ENCODE data around the gene SRCAP. TPM values are rescaled to one million over a fixed set of nuclear protein-coding genes. Genes with fewer than 3 reads are reported as not detected.

Gene SRCAP
- total and polyA plus RNA-seq, 2 experiments from 2014 or later, result 15.3 to 33.6 TPM

DNA sequence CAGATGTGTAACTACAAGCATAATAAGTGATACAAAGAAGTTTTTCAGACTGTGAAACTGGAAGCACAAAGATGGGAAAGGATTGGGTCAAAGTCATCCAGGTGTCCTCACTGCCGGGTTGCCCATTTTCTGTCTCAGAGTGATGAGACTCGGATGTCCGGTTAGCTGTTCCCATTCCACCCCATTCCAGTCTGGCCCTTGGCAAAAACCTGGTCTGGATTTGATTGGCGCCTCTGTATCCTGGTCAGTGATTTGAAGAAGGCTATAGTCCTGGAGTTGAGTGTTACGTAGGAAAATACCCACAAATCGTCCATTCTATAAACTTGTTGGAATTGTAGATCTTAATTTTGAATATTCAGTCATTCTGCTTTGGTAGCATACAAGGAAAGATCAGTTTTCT lies 29.4 kb downstream of the SRCAP start:
- no peak overlapping the region for H3K27ac ChIP-seq
- no peak overlapping the region for H3K4me2 ChIP-seq
- TF ChIP-seq EZH2phosphoT487 (IDR thresholded peaks at IDR 0.05; ENCODE audit: low read depth, severe bottlenecking, unreplicated experiment), result no peak
- TF ChIP-seq EZH2 (IDR thresholded peaks at IDR 0.05; ENCODE audit: borderline replicate concordance), result no peak
- TF ChIP-seq, protein P1, sequence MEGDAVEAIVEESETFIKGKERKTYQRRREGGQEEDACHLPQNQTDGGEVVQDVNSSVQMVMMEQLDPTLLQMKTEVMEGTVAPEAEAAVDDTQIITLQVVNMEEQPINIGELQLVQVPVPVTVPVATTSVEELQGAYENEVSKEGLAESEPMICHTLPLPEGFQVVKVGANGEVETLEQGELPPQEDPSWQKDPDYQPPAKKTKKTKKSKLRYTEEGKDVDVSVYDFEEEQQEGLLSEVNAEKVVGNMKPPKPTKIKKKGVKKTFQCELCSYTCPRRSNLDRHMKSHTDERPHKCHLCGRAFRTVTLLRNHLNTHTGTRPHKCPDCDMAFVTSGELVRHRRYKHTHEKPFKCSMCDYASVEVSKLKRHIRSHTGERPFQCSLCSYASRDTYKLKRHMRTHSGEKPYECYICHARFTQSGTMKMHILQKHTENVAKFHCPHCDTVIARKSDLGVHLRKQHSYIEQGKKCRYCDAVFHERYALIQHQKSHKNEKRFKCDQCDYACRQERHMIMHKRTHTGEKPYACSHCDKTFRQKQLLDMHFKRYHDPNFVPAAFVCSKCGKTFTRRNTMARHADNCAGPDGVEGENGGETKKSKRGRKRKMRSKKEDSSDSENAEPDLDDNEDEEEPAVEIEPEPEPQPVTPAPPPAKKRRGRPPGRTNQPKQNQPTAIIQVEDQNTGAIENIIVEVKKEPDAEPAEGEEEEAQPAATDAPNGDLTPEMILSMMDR (IDR thresholded peaks at IDR 0.05; ENCODE audit: poor library complexity), result no peak
- no peaks in the 10 kb centered on the region for H3K9me2 ChIP-seq (replicated peaks; ENCODE audit: insufficient read depth)
- no peak overlapping the region for H3K4me3 ChIP-seq
- 93% methylated on average over 6 of the region's 6 CpGs for WGBS (ENCODE audit: low lambda C conversion rate, missing lambda C conversion rate)
- DNase-seq (ENCODE audit: low spot score), result no peak
- no peaks in the 10 kb centered on the region for H3K9me3 ChIP-seq (ENCODE audit: low read depth)
- peaks cover 18% of the 10 kb centered on the region for H3K79me2 ChIP-seq
- peaks cover 3% of the 10 kb centered on the region for H4K20me1 ChIP-seq (ENCODE audit: insufficient read depth, poor library complexity, severe bottlenecking)
- H3K4me1 ChIP-seq (ENCODE audit: insufficient read depth), result no peaks in the 10 kb centered on the region
- peaks cover 4% of the 10 kb centered on the region for H3K36me3 ChIP-seq (replicated peaks; ENCODE audit: insufficient read depth, low read depth)
- no peaks in the 10 kb centered on the region for H3K27me3 ChIP-seq
- H2AFZ ChIP-seq, result no peak overlapping the region

DNA sequence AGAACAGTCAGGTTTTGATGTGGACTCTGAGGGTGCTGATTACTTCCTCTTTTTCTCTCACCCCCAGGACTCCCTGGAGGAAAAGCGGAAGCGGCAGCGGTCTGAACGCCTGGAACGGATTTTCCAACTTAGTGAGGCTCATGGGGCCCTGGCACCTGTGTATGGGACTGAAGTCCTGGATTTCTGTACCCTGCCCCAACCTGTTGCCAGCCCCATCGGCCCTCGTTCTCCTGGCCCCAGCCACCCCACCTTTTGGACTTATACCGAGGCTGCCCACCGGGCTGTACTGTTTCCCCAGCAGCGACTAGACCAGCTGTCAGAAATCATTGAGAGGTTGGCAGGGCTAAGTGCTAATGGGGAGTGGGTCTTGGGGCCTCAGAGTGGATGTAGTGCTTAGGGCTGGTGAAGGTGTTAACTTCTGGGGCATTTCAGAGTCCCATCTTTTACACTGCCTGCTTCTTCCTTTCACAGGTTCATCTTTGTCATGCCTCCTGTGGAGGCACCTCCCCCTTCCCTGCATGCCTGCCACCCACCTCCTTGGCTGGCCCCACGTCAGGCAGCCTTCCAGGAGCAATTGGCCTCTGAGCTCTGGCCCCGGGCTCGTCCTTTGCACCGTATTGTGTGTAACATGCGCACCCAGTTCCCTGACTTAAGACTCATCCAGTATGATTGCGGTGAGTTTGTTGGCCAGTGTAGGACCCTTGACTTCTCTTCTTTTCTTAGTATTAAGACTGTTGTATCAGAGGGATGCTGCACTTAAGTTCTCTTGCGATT lies 30.1 kb downstream of the SRCAP start:
- no peak overlapping the region for H3K4me3 ChIP-seq
- no peaks in the 10 kb centered on the region for H3K9me2 ChIP-seq (replicated peaks; ENCODE audit: insufficient read depth)
- no peak overlapping the region for H3K4me2 ChIP-seq
- peaks cover 3% of the 10 kb centered on the region for H4K20me1 ChIP-seq (ENCODE audit: insufficient read depth, poor library complexity, severe bottlenecking)
- no peaks in the 10 kb centered on the region for H3K27me3 ChIP-seq
- peaks cover 18% of the 10 kb centered on the region for H3K79me2 ChIP-seq
- no peak overlapping the region for H3K27ac ChIP-seq
- no peak for DNase-seq (ENCODE audit: low spot score)
- no peaks in the 10 kb centered on the region for H3K9me3 ChIP-seq (ENCODE audit: low read depth)
- H3K4me1 ChIP-seq (ENCODE audit: insufficient read depth), result no peaks in the 10 kb centered on the region
- H3K36me3 ChIP-seq (replicated peaks; ENCODE audit: insufficient read depth, low read depth), result peaks cover 4% of the 10 kb centered on the region
- TF ChIP-seq, protein P1 (IDR thresholded peaks at IDR 0.05; ENCODE audit: poor library complexity), result no peak
- no peak for TF ChIP-seq EZH2phosphoT487 (IDR thresholded peaks at IDR 0.05; ENCODE audit: low read depth, severe bottlenecking, unreplicated experiment)
- no peak for TF ChIP-seq EZH2 (IDR thresholded peaks at IDR 0.05; ENCODE audit: borderline replicate concordance)
- H2AFZ ChIP-seq, result no peak overlapping the region
- WGBS (ENCODE audit: low lambda C conversion rate, missing lambda C conversion rate), result 94% methylated on average over 17 of the region's 17 CpGs

DNA sequence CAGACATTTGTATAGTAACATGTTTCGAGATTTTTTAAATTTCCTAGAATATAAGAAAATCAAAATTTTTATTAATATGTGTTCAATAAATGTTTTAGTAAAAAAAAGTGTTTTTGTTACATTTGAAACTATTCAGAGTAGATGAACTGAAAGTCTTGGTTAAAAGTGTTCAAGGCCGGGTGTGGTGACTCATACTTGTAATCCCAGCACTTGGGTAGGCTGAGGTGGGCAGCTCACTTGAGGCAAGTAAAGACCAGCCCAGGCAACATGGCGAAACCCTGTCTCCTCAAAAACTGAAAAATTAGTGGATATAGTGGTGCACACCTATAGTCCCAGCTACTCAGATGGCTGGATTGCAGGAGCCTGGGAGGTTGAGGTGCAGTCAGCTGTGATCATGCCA lies 32.4 kb downstream of the SRCAP start:
- no peak for TF ChIP-seq EZH2 (IDR thresholded peaks at IDR 0.05; ENCODE audit: borderline replicate concordance)
- TF ChIP-seq EZH2phosphoT487 (IDR thresholded peaks at IDR 0.05; ENCODE audit: low read depth, severe bottlenecking, unreplicated experiment), result no peak
- TF ChIP-seq, protein P1 (IDR thresholded peaks at IDR 0.05; ENCODE audit: poor library complexity), result no peak
- peaks cover 16% of the 10 kb centered on the region for H3K79me2 ChIP-seq
- H3K9me2 ChIP-seq (replicated peaks; ENCODE audit: insufficient read depth), result no peaks in the 10 kb centered on the region
- no peak overlapping the region for H2AFZ ChIP-seq
- no peaks in the 10 kb centered on the region for H3K4me1 ChIP-seq (ENCODE audit: insufficient read depth)
- no peaks in the 10 kb centered on the region for H3K9me3 ChIP-seq (ENCODE audit: low read depth)
- no peaks in the 10 kb centered on the region for H3K27me3 ChIP-seq
- no peak overlapping the region for H3K4me3 ChIP-seq
- 96% methylated on average over 3 of the region's 3 CpGs for WGBS (ENCODE audit: low lambda C conversion rate, missing lambda C conversion rate)
- H3K27ac ChIP-seq, result no peak overlapping the region
- no peak overlapping the region for H3K4me2 ChIP-seq
- no peaks in the 10 kb centered on the region for H4K20me1 ChIP-seq (ENCODE audit: insufficient read depth, poor library complexity, severe bottlenecking)
- peaks cover 4% of the 10 kb centered on the region for H3K36me3 ChIP-seq (replicated peaks; ENCODE audit: insufficient read depth, low read depth)
- no peak for DNase-seq (ENCODE audit: low spot score)

Data from hepatocyte (in vitro differentiated cells).